ENCODE results near the gene HLA-DQB1. TPM values are rescaled to one million over a fixed set of nuclear protein-coding genes. Genes with fewer than 3 reads are reported as not detected.

Gene HLA-DQB1
- total and polyA plus RNA-seq, 2 of the 13 experiments (the other 11 are each of a cell fraction or from before 2014, with no cell fraction given): not detected

DNA sequence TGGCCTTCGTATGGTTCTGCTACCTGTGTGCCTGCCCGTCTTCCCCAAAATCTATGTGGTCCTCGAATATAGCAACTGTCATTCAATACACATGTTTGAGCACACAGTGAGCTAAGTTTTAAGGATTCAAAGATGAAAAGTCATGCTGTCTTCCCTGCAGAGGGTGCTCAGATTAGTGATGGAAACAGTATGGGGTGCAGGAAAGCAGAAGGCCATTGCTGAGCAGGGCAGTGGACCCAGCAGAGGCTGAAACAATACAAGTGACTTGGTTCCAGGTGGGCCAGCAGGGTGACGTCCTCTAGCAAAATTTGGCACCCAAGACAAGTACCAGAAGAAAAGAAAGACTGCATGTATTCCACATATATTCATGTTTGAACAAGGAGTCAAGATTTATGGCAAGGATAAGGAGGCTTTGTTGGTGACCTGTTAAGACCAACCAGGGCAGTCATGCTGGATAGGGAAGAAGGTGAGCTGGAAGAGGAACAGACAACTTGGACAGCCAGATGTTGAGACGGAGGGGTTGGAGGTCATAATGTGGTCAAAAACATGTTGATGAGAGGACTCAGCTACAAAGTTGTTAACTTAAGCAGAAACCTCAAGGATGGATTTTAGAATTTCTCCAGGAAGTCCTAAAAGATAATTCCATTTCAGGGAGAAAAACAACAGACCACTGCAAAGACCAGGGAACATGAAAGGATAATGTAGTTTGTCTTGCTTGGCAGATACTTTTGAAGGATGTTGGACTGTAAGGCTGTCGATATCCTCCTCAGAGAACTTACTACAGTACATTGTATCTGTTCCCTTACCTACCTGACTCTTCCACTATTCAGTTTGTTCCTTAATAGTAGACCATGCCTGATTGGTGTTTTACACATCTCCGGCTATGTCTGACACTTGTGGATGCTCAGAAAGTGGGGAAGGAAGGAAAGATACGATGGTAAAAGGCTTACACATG, 26.7 kb downstream of the HLA-DQB1 start (continued):
- TF ChIP-seq CSRNP1 (CRISPR knock-in tag; IDR thresholded peaks at IDR 0.05): no peak

DNA sequence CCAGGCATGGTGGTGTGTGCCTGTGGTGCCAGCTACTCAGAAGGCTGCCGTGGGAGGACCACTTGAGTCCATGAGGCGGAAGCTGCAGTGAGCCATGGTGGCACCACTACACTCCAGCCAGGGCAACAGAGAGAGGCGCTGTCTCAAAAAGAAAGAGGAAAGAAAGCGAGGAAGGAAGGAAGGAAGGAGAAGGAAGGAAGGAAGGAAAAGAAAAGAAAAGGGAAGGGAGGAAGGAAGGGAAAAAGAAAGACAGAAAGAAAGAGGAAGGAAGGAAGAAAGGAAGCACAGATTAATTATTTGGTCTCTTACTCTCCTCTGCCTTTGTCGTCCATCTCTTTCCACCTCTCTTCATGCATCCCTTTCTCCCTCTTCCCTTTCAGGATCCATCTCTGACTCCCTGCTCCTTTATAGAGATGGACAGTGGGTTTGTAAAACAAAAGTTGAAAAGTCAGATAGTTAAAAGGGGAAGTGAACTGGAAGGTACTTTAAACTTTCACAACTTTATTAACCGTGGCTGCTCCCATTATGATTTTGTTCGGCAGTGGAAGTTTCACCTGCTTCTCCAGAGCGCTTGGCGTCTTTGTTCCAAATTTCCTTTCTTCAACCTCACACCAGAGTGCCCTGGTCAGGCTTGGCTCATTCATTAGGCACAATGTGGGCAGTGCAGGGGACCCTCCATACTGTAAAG, 27.8 kb downstream of the HLA-DQB1 start:
- POLR2A ChIA-PET: no interaction called here
- Histone ChIP-seq H3K4me1 (ENCODE audit: insufficient read depth, low read length) (no peaks in the 10 kb centered on the region), H3K9ac (ENCODE audit: insufficient read depth, low read depth, low read length) (no peak overlapping the region), H4K20me1 (ENCODE audit: insufficient read depth, low read length) (no peaks in the 10 kb centered on the region), H3K27ac (ENCODE audit: extremely low read length, insufficient read depth, low read length) (no peak overlapping the region), H3K4me3 (replicated peaks in 1 of 3; ENCODE audit: insufficient read depth in 1 of 3, low read depth in 2 of 3, low read length in 3 of 3) (no peak overlapping the region), H3K27me3 (ENCODE audit: control insufficient read depth in 1 of 2, insufficient read depth in 2 of 2, low read length in 2 of 2) (peaks cover 2 to 9% of the 10 kb centered on the region in 2 experiments; a peak in 3 of 5 replicates), H3K79me2 (ENCODE audit: insufficient read depth, low read length) (no peaks in the 10 kb centered on the region), H3K9me3 (ENCODE audit: low read length) (no peaks in the 10 kb centered on the region), H3K4me2 (ENCODE audit: low read depth, low read length) (no peak overlapping the region), H2AFZ (ENCODE audit: low read length) (no peak overlapping the region), H3K36me3 (replicated peaks in 1 of 2; ENCODE audit: control insufficient read depth in 1 of 2, insufficient read depth in 2 of 2, low read length in 2 of 2) (no peaks in the 10 kb centered on the region)
- FAIRE-seq (no peak), ATAC-seq (no peak), DNase-seq (ENCODE audit: low spot score) (no peak)
- in situ Hi-C loops (cut with HindIII; ENCODE audit: extremely low pct_ligation_motif_present, low pct_unique_long_range_greater_than_20kb): no loop called here
- WGBS (ENCODE audit: low lambda C conversion rate): 6% methylated on average over 9 of the region's 9 CpGs
- CTCF ChIA-PET (ENCODE audit: low intra/inter-chr PET ratio, low total read pairs): no interaction called here
- TF ChIP-seq ZMYM3 (CRISPR knock-in tag; IDR thresholded peaks at IDR 0.05): no peak
- no peak for TF ChIP-seq CCDC6 (CRISPR knock-in tag; IDR thresholded peaks at IDR 0.05)
- TF ChIP-seq NR2F6 (IDR thresholded peaks at IDR 0.05): no peak
- no peak for TF ChIP-seq NR2F6 (CRISPR knock-in tag; IDR thresholded peaks at IDR 0.05)
- no peak for TF ChIP-seq TOE1 (CRISPR knock-in tag; IDR thresholded peaks at IDR 0.05)
- TF ChIP-seq GATA4 (IDR thresholded peaks at IDR 0.05; ENCODE audit: borderline replicate concordance, low read depth): no peak
- TF ChIP-seq, protein P1, sequence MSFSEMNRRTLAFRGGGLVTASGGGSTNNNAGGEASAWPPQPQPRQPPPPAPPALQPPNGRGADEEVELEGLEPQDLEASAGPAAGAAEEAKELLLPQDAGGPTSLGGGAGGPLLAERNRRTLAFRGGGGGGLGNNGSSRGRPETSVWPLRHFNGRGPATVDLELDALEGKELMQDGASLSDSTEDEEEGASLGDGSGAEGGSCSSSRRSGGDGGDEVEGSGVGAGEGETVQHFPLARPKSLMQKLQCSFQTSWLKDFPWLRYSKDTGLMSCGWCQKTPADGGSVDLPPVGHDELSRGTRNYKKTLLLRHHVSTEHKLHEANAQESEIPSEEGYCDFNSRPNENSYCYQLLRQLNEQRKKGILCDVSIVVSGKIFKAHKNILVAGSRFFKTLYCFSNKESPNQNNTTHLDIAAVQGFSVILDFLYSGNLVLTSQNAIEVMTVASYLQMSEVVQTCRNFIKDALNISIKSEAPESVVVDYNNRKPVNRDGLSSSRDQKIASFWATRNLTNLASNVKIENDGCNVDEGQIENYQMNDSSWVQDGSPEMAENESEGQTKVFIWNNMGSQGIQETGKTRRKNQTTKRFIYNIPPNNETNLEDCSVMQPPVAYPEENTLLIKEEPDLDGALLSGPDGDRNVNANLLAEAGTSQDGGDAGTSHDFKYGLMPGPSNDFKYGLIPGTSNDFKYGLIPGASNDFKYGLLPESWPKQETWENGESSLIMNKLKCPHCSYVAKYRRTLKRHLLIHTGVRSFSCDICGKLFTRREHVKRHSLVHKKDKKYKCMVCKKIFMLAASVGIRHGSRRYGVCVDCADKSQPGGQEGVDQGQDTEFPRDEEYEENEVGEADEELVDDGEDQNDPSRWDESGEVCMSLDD (CRISPR knock-in tag; IDR thresholded peaks at IDR 0.05; ENCODE audit: borderline replicate concordance): no peak
- TF ChIP-seq ZNF770 (CRISPR knock-in tag; IDR thresholded peaks at IDR 0.05): no peak
- TF ChIP-seq, protein P2, sequence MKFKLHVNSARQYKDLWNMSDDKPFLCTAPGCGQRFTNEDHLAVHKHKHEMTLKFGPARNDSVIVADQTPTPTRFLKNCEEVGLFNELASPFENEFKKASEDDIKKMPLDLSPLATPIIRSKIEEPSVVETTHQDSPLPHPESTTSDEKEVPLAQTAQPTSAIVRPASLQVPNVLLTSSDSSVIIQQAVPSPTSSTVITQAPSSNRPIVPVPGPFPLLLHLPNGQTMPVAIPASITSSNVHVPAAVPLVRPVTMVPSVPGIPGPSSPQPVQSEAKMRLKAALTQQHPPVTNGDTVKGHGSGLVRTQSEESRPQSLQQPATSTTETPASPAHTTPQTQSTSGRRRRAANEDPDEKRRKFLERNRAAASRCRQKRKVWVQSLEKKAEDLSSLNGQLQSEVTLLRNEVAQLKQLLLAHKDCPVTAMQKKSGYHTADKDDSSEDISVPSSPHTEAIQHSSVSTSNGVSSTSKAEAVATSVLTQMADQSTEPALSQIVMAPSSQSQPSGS (CRISPR knock-in tag; IDR thresholded peaks at IDR 0.05): no peak
- no TSS peak for BruUV-seq (replicated peaks)
- intact Hi-C loops (cut with micrococcal nuclease; ENCODE audit: unreplicated experiment): no loop called here

Measured in HepG2 (cell line).